NCI-H2081 treated with DMSO at 0.1 percent for 48 hours (cell line): ENCODE measurements around the gene ATXN7L1.
A peak's percentile ranks its signal among the peaks of the same experiment; 100 is the strongest.

ENCODE experiments used
- DNase-seq: peaks from one replicate; lab custom pipeline; 2025; lab: John Stamatoyannopoulos, UW

ATXN7L1 gene, protein sequence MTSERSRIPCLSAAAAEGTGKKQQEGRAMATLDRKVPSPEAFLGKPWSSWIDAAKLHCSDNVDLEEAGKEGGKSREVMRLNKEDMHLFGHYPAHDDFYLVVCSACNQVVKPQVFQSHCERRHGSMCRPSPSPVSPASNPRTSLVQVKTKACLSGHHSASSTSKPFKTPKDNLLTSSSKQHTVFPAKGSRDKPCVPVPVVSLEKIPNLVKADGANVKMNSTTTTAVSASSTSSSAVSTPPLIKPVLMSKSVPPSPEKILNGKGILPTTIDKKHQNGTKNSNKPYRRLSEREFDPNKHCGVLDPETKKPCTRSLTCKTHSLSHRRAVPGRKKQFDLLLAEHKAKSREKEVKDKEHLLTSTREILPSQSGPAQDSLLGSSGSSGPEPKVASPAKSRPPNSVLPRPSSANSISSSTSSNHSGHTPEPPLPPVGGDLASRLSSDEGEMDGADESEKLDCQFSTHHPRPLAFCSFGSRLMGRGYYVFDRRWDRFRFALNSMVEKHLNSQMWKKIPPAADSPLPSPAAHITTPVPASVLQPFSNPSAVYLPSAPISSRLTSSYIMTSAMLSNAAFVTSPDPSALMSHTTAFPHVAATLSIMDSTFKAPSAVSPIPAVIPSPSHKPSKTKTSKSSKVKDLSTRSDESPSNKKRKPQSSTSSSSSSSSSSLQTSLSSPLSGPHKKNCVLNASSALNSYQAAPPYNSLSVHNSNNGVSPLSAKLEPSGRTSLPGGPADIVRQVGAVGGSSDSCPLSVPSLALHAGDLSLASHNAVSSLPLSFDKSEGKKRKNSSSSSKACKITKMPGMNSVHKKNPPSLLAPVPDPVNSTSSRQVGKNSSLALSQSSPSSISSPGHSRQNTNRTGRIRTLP

GRCh38 chr7:105876091-105876963 is at the start of gene ATXN7L1:
ATXN7L1 (minus strand) TSS chr7:105876599; CDS start chr7:105876558, 41 bp downstream.
- DNase-seq = peak; percentile 75

- DNase-seq = no peak
Measured at GRCh38 chr7:105926131-105926530, 49.7 kb upstream of the ATXN7L1 start.

DNA sequence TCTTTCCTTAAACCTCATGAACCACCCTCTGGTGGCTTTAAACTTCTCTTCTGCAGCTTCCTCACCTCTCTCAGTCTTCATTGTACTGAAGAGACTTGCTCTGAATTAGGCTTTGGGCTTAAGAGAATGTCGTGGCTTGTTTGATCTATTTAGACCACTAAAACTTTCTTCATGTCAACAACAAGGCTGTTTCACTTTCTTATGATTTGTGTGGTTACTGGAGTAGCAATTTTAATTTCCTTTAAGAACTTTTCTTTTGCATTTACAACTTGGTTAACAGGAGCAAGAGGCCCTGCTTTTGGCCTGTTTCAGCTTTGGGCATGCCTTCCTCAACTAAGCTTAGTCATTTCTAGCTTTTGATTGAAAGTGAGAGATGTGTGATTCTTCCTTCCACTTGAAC is 48.5 kb upstream of the ATXN7L1 start:
- DNase-seq = no peak

DNA sequence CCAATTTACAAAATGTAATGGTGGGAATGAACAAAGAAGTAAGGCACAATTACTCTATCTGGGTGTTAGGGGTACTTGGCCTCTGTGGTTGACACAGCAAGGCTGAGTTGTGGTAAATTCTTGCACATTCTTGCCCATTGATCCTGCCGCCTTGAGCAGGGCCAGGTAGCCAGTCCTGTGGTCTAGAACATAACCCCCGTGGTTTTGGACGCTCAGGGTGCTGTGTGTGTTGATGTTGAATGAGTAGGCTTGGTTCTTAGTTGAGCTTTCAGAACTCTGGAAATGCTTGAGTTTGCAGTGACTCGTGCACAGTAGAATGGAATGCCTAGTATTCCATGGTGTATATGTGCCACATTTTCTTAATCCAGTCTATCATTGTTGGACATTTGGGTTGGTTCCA is 44.4 kb upstream of the ATXN7L1 start:
- DNase-seq = no peak

- no peak for DNase-seq
Measured at GRCh38 chr7:105917659-105918058, 41.3 kb upstream of the ATXN7L1 start.

DNA sequence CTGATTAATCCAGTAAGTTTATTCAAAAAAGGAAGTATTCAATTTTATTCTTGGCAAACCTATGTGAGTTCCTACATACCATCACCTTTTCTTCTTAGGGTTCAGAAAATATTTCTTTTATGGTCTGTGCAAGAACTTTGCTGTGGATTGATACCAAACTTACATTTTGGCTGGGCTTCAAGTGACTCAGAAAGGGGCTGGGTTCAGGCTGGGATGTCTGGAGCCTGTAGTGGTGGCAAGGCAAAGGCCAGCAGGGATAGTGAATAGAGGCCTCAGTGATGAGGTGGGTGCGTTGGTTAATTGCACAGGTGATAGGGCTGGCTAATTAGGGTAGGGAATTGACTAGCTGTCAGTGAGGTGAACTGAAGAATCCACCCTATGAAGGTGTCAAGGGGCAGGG is 40.2 kb upstream of the ATXN7L1 start:
- DNase-seq = no peak

DNA sequence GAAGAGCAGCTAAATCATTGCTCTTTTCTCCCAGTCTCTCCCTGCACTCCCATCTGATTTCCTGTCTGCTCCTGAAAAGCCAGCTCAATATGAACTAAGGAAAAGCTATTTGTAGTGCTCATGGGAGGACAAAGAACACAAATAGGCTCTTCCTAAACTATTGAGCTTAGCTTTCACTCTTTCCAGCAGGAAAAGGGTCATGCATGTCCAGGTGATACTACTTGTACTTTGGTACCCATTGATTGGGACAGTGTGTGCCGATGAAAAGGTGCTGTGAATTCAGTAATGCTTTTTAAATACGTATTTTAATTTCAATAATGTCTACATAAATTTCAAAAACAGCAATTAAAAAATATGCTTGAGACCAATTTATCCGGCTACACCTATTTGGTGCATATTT is 37.5 kb upstream of the ATXN7L1 start:
- no peak for DNase-seq

GRCh38 chr7:105911961-105912575 is 35.7 kb upstream of the ATXN7L1 start:
- DNase-seq = no peak

- no peak for DNase-seq
Measured at GRCh38 chr7:105910172-105910571, 33.8 kb upstream of the ATXN7L1 start.

- DNase-seq = no peak
Measured at GRCh38 chr7:105909742-105910141, 33.3 kb upstream of the ATXN7L1 start.

DNA sequence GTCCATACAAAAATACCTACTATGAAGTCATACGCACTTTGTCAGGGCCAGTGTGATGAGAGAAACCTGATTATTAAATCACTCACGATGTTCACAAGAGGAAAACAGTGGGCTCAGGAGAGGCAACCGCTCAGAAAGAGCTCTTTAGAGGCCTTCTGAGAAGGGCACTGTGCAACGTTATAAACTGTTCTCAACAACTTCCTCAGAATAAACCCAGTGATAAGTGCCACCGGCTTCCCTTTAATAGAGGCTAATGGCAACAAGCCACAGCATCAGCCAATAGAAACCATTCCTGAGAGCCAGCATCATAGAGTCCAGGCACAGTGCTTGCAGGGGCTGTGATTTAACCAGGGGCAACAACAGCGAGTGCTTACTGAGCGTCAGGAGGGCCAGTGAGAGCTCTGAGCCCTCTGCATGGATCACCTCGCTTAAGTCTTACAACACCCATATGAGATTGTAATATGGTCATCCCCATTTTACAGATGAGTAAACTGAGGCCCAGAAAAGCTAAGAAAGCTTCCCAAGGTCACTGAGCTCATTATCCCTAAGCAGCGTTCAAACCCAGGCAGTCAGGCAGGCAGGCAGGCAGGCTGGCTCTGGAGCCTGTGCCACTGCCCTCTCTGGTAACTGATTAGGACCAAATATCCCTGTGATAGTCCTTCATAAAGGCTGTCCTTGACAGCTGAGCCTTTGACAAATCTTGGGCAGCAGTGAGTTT is 30.9 kb upstream of the ATXN7L1 start:
- no peak for DNase-seq

- DNase-seq = no peak
Measured at GRCh38 chr7:105906695-105907094, 30.3 kb upstream of the ATXN7L1 start.

- DNase-seq = no peak
Measured at GRCh38 chr7:105905910-105906568, 29.6 kb upstream of the ATXN7L1 start.

- DNase-seq = no peak
Measured at GRCh38 chr7:105905209-105905909, 29.0 kb upstream of the ATXN7L1 start.

DNA sequence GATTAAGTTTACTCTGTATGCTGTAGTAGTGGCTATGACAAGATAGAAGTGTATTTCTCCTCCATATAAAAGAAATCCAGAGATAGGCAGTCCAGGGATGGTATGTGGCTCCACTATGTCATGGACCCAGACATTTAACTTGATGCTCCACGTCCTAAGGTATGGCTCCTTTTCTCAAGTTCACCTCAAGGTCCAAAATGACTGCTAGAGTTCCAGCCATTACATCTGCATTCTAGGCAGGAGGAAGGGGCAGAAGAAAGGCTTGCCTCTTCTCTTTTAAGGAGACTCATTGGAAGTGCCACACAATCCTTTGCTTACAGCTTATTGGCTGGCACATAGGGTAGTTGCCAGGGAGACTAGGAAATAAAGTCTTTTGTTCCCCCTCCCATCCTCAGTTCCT is 27.7 kb upstream of the ATXN7L1 start:
- no peak for DNase-seq

GRCh38 chr7:105902325-105902911 is 26.0 kb upstream of the ATXN7L1 start:
- no peak for DNase-seq

DNA sequence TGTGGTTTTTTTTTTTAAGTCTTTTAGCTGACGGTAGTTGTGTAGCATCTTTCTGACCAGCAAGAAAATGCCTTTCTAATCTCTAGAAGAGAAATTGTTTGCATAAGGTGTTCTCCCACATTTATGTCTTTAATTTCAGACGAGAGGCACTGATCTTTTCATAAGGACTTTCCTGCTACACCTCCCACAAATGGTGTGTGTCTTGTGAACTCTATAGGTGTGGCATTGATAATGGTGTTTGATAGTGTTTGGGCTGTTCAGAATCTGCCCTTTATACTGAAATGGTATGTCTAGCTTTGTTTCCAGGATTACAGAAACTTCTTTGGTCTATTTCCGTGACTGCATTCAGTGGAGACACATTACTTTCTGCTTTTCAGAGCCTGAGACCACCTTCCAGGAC is 21.6 kb upstream of the ATXN7L1 start:
- DNase-seq = no peak

- DNase-seq = peak; percentile 81
Measured at GRCh38 chr7:105896407-105896911, 20.1 kb upstream of the ATXN7L1 start.

GRCh38 chr7:105894131-105894530 is 17.7 kb upstream of the ATXN7L1 start:
- DNase-seq = no peak
